Neuronal stem cell (in vitro differentiated cells): ENCODE measurements around the gene PADI4.

Experiments
- DNase-seq: peaks from one replicate; pipeline ENCODE4 v3.0.0-alpha.2; 2013; ENCODE audit warnings: low spot score
- H2AFZ ChIP-seq: one replicate; pipeline ENCODE4 v1.6.1; 2013; ENCODE audit warnings: mild to moderate bottlenecking, low read length, inconsistent platforms
- H2AK5ac ChIP-seq: 2 replicates; pipeline ENCODE4 v1.6.1; 2013; ENCODE audit warnings: low read depth, mild to moderate bottlenecking, inconsistent platforms, low read length, moderate library complexity, mixed read lengths
- H2BK120ac ChIP-seq: 2 replicates; pipeline ENCODE4 v1.6.1; 2013; ENCODE audit warnings: low read depth, mild to moderate bottlenecking, inconsistent platforms, low read length, moderate library complexity, mixed read lengths
- H2BK12ac ChIP-seq: one replicate; pipeline ENCODE4 v1.6.1; 2013; ENCODE audit warnings: low read length, inconsistent platforms
- H2BK15ac ChIP-seq: 2 replicates; pipeline ENCODE4 v1.6.1; 2013; ENCODE audit warnings: mild to moderate bottlenecking, low read length, inconsistent platforms, mixed read lengths
- H2BK5ac ChIP-seq: one replicate; pipeline ENCODE4 v1.6.1; 2013; ENCODE audit warnings: inconsistent platforms, mild to moderate bottlenecking, low read length, moderate library complexity
- H3K14ac ChIP-seq: one replicate; pipeline ENCODE4 v1.6.1; 2013; ENCODE audit warnings: low read length, inconsistent platforms
- H3K18ac ChIP-seq: 2 replicates; pipeline ENCODE4 v1.6.1; 2013; ENCODE audit warnings: low read length, inconsistent platforms
- H3K23ac ChIP-seq: 2 replicates; pipeline ENCODE4 v1.6.1; 2013; ENCODE audit warnings: low read depth, mild to moderate bottlenecking, mixed read lengths, low read length, inconsistent platforms; ENCODE audit not compliant: poor library complexity
- H3K27ac ChIP-seq: replicated peaks from 3 replicates; pipeline ENCODE4 v1.5.1; 2013; ENCODE audit warnings: low read length, inconsistent platforms
- H3K27me3 ChIP-seq, 3 experiments: 2 replicates each; pipeline ENCODE4 v1.6.1; 2013; ENCODE audit warnings: low read length in 3 of 3, mild to moderate bottlenecking in 2 of 3, inconsistent platforms in 1 of 3, low read depth in 1 of 3, mixed read lengths in 1 of 3, moderate library complexity in 1 of 3; ENCODE audit not compliant: control insufficient read depth in 3 of 3, insufficient read depth in 3 of 3
- H3K36me3 ChIP-seq, 2 donors: replicated peaks in 1 of 2; 2 replicates each; pipeline ENCODE4 v1.6.1; 2013; ENCODE audit warnings: low read length in 2 of 2; ENCODE audit not compliant: control insufficient read depth in 2 of 2, insufficient read depth in 2 of 2
- H3K4ac ChIP-seq: 2 replicates; pipeline ENCODE4 v1.6.1; 2013; ENCODE audit warnings: inconsistent platforms, mild to moderate bottlenecking, low read length, moderate library complexity
- H3K4me1 ChIP-seq, 2 donors: 1 replicate in 1 of 2; 2 replicates in 1 of 2; pipeline ENCODE4 v1.6.1; 2013; ENCODE audit warnings: low read length in 2 of 2, low read depth in 1 of 2; ENCODE audit not compliant: control insufficient read depth in 2 of 2, insufficient read depth in 1 of 2
- H3K4me2 ChIP-seq: one replicate; pipeline ENCODE4 v1.6.1; 2013; ENCODE audit warnings: mild to moderate bottlenecking, low read length, inconsistent platforms; ENCODE audit not compliant: insufficient read depth, poor library complexity, severe bottlenecking
- H3K4me3 ChIP-seq, 2 donors: 2 replicates each; pipeline ENCODE4 v1.5.1; 2013; ENCODE audit warnings: low read length in 2 of 2, mild to moderate bottlenecking in 2 of 2, inconsistent platforms in 1 of 2, moderate library complexity in 1 of 2
- H3K79me1 ChIP-seq: one replicate; pipeline ENCODE4 v1.6.1; 2013; ENCODE audit warnings: low read depth, mild to moderate bottlenecking, inconsistent platforms, low read length, moderate library complexity
- H3K9ac ChIP-seq: one replicate; pipeline ENCODE4 v1.6.1; 2013; ENCODE audit warnings: mild to moderate bottlenecking, low read depth, low read length, inconsistent platforms; ENCODE audit not compliant: poor library complexity
- H3K9me3 ChIP-seq, 2 donors: replicated peaks in 1 of 2; 2 replicates each; pipeline versions ENCODE3 to v1.6.1; 2013; ENCODE audit warnings: low read length in 2 of 2, mild to moderate bottlenecking in 2 of 2, inconsistent platforms in 1 of 2, low read depth in 1 of 2, mixed read lengths in 1 of 2, moderate library complexity in 1 of 2; ENCODE audit not compliant: control insufficient read depth in 2 of 2, insufficient read depth in 1 of 2
- H4K8ac ChIP-seq: one replicate; pipeline ENCODE4 v1.6.1; 2013; ENCODE audit warnings: low read depth, mild to moderate bottlenecking, inconsistent platforms, low read length, moderate library complexity
- H4K91ac ChIP-seq: one replicate; pipeline ENCODE4 v1.6.1; 2013; ENCODE audit warnings: low read length, low read depth, mild to moderate bottlenecking, inconsistent platforms; ENCODE audit not compliant: poor library complexity
- WGBS, 2 donors: extraction: QIAGEN DNeasy Blood & Tissue Kit; methylation state at CpG; one replicate each; pipeline ENCODE4 v1.1.7; 2013; ENCODE audit warnings: missing lambda C conversion rate in 2 of 2, mixed read lengths in 1 of 2; ENCODE audit not compliant: insufficient read length in 2 of 2, insufficient replicate concordance in 1 of 2; ENCODE audit errors: extremely low coverage in 2 of 2; 5-methylcytosine and 5-hydroxymethylcytosine counted together

Gene PADI4

GRCh38 chr1:17282836-17283235, 25.2 kb upstream of the PADI4 start:
- H3K9ac ChIP-seq: no peak overlapping the region
- no peak for DNase-seq
- H2BK5ac ChIP-seq: no peak overlapping the region
- peak overlapping the region; percentile 43 for H3K14ac ChIP-seq
- no CpG with 5 or more reads among the region's 5 CpGs for WGBS, 2 donors
- no peak overlapping the region for H2AFZ ChIP-seq
- H3K9me3 ChIP-seq: no peaks in the 10 kb centered on the region
- peak overlapping the region; percentile 66 for H3K18ac ChIP-seq
- no peak overlapping the region for H3K4me3 ChIP-seq
- no peak overlapping the region for H3K23ac ChIP-seq
- peak overlapping the region; percentile 29 for H2AK5ac ChIP-seq
- H3K4ac ChIP-seq: no peak overlapping the region
- H4K91ac ChIP-seq: no peak overlapping the region
- no peak overlapping the region for H3K4me2 ChIP-seq
- no peak overlapping the region for H4K8ac ChIP-seq
- peaks cover 0 to 3% of the 10 kb centered on the region in 2 donors for H3K4me1 ChIP-seq
- no peak overlapping the region for H2BK12ac ChIP-seq
- H3K27me3 ChIP-seq: peaks cover 0 to 27% (median 0%) of the 10 kb centered on the region in 3 experiments
- no peak overlapping the region for H2BK15ac ChIP-seq
- no peak overlapping the region for H3K27ac ChIP-seq
- no peaks in the 10 kb centered on the region for H3K36me3 ChIP-seq
- H2BK120ac ChIP-seq: no peak overlapping the region
- no peaks in the 10 kb centered on the region for H3K79me1 ChIP-seq

- H3K36me3 ChIP-seq: no peaks in the 10 kb centered on the region
- H2AFZ ChIP-seq: no peak overlapping the region
- no peak overlapping the region for H3K4me3 ChIP-seq
- no peaks in the 10 kb centered on the region for H3K79me1 ChIP-seq
- no peak overlapping the region for H2AK5ac ChIP-seq
- no CpG with 5 or more reads among the region's 5 CpGs for WGBS, 2 donors
- no peak overlapping the region for H2BK12ac ChIP-seq
- no peak overlapping the region for H3K4me2 ChIP-seq
- H3K27me3 ChIP-seq: peaks cover 0 to 27% (median 0%) of the 10 kb centered on the region in 3 experiments
- H3K18ac ChIP-seq: no peak overlapping the region
- no peak overlapping the region for H3K23ac ChIP-seq
- no peak overlapping the region for H3K4ac ChIP-seq
- no peaks in the 10 kb centered on the region for H3K9me3 ChIP-seq
- H4K91ac ChIP-seq: no peak overlapping the region
- no peak overlapping the region for H3K9ac ChIP-seq
- H2BK120ac ChIP-seq: no peak overlapping the region
- H4K8ac ChIP-seq: no peak overlapping the region
- H2BK5ac ChIP-seq: no peak overlapping the region
- no peak for DNase-seq
- no peak overlapping the region for H3K27ac ChIP-seq
- no peak overlapping the region for H3K14ac ChIP-seq
- peaks cover 0 to 2% of the 10 kb centered on the region in 2 donors for H3K4me1 ChIP-seq
- no peak overlapping the region for H2BK15ac ChIP-seq
Observed at GRCh38 chr1:17286646-17287045, 21.4 kb upstream of the PADI4 start.

- Histone ChIP-seq H3K18ac (peak overlapping the region; percentile 9), H3K4me1 (peaks cover 0 to 2% of the 10 kb centered on the region in 2 donors), H2BK5ac (no peak overlapping the region), H3K4me2 (no peak overlapping the region), H4K91ac (no peak overlapping the region), H4K8ac (no peak overlapping the region), H2AFZ (no peak overlapping the region), H3K4me3 (no peak overlapping the region), H3K9ac (no peak overlapping the region), H2BK15ac (no peak overlapping the region), H3K27me3 (peaks cover 0 to 27% (median 0%) of the 10 kb centered on the region in 3 experiments), H3K36me3 (no peaks in the 10 kb centered on the region), H3K9me3 (no peaks in the 10 kb centered on the region), H2AK5ac (no peak overlapping the region), H3K14ac (no peak overlapping the region), H3K79me1 (no peaks in the 10 kb centered on the region), H3K23ac (no peak overlapping the region), H3K4ac (no peak overlapping the region), H2BK12ac (no peak overlapping the region), H3K27ac (no peak overlapping the region), H2BK120ac (no peak overlapping the region)
- no CpG with 5 or more reads among the region's 5 CpGs for WGBS, 2 donors
- DNase-seq: no peak
Observed at GRCh38 chr1:17287130-17287776, 20.7 kb upstream of the PADI4 start.

GRCh38 chr1:17289721-17290120, 18.3 kb upstream of the PADI4 start:
- no peak overlapping the region for H3K9ac ChIP-seq
- no peak overlapping the region for H2BK15ac ChIP-seq
- H2AFZ ChIP-seq: no peak overlapping the region
- H3K4me2 ChIP-seq: no peak overlapping the region
- H3K36me3 ChIP-seq: no peaks in the 10 kb centered on the region
- no peak for DNase-seq
- H2BK12ac ChIP-seq: no peak overlapping the region
- H2BK5ac ChIP-seq: no peak overlapping the region
- H3K27ac ChIP-seq: no peak overlapping the region
- H3K4me3 ChIP-seq: no peak overlapping the region
- H2AK5ac ChIP-seq: no peak overlapping the region
- no peak overlapping the region for H4K91ac ChIP-seq
- peaks cover 0 to 9% (median 0%) of the 10 kb centered on the region in 3 experiments for H3K27me3 ChIP-seq
- no peak overlapping the region for H2BK120ac ChIP-seq
- no peak overlapping the region for H4K8ac ChIP-seq
- H3K14ac ChIP-seq: no peak overlapping the region
- no CpG with 5 or more reads among the region's 2 CpGs for WGBS, 2 donors
- no peaks in the 10 kb centered on the region for H3K9me3 ChIP-seq
- no peak overlapping the region for H3K23ac ChIP-seq
- peak overlapping the region; percentile 40 for H3K18ac ChIP-seq
- H3K4me1 ChIP-seq: peaks cover 0 to 2% of the 10 kb centered on the region in 2 donors
- H3K79me1 ChIP-seq: no peaks in the 10 kb centered on the region
- no peak overlapping the region for H3K4ac ChIP-seq
